GM13977 (cell line): ENCODE measurements around the gene PURB.

ENCODE experiments used
- DNase-seq: peaks from one replicate; pipeline ENCODE4 v3.0.0; 2012; ENCODE audit warnings: low spot score
- CTCF ChIP-seq: IDR thresholded peaks from 2 replicates; pipeline ENCODE4 v1.5.1; 2012; ENCODE audit warnings: mild to moderate bottlenecking, control low read depth; ENCODE audit not compliant: insufficient read depth; ENCODE audit errors: extremely low read depth, missing control alignments
- in situ Hi-C: fragments of 300-500 bp; cut with MboI; formaldehyde crosslinking; loops from one replicate; pipeline ENCODE4 v1.12.0; 2022; ENCODE audit warnings: low sequenced_read_pairs, low pct_unique_long_range_greater_than_20kb, mixed read lengths, inconsistent platforms; ENCODE audit not compliant: unreplicated experiment

Gene PURB

GRCh38 chr7:44884621-44885393 lies 523 bp downstream of the PURB start:
- no peak for TF ChIP-seq CTCF
- peak; percentile 50 for DNase-seq
- in situ Hi-C loops = no loop called here

DNA sequence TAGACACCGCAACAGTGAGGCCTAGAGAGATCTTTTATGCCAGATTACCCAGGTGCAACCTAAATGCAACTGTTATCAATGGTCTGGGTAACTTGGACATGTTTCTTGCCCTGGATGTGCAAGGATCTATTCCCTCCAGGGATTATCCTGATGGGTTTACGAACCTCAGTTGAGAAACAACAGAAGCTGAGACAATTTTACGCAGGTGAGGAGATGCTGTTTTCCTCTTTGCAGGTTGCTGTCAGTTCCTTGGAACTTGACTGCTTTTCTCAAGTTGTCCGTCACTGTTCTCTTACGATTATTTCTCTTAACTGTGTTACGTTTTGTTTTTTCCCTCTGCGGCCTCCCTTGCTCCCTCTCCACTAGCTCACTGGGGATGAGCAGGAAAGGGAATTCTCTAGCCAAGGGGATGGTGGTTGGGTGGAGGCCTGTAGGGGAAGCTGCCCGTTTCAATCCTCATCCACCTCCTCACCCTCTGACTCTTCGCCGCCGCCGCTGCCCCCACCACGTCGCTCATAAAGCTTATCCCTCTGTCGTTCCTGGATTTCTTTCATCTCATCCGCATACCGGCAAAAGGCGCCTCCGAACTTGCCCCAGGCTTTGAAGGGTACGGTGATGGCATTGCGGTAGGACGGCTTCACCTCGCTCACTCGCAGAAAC lies 1.2 kb downstream of the PURB start:
- in situ Hi-C loops = no loop called here
- no peak for DNase-seq
- no peak for TF ChIP-seq CTCF

DNA sequence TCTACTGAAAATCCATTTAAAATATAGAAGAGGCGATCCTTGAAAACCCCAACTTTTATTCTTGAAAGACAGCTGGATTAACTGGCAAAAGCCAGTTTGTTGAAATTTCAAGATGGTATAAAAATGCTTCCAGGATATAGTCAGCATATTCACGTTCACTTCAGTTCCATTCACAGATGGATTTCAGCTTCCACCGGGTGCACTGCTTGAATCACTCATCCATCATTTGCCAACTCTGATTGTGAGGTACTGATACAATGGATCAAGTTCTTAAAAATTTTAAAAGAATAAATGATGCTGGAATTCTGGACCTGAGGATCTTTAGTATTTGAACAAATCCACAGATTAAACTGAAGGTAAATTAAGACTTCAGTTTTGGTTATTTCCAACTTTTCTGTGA lies 2.4 kb downstream of the PURB start:
- DNase-seq = no peak
- in situ Hi-C loops = no loop called here
- no peak for TF ChIP-seq CTCF

DNA sequence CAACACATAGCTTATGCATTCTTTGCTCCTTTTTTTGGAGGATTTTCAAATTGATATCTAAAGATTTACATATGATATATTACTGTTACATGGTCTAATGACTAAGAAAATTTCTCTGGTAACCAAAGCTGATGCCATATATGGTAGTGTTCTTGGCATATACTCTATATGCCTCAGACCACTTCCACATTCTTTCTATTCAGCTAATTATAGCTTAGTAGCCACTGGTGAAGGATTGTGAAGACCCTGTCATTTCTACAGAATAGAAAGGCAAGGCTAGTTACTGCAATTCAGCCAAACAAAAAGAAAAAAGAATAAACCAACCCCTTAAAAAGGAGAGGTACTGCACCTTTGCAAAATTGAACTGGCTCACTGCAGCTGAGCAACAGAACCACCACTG lies 3.7 kb downstream of the PURB start:
- peak; percentile 38 for DNase-seq
- in situ Hi-C loops = no loop called here
- TF ChIP-seq CTCF = no peak

GRCh38 chr7:44881066-44881600 lies 4.2 kb downstream of the PURB start:
- in situ Hi-C loops = no loop called here
- DNase-seq = no peak
- TF ChIP-seq CTCF = no peak

DNA sequence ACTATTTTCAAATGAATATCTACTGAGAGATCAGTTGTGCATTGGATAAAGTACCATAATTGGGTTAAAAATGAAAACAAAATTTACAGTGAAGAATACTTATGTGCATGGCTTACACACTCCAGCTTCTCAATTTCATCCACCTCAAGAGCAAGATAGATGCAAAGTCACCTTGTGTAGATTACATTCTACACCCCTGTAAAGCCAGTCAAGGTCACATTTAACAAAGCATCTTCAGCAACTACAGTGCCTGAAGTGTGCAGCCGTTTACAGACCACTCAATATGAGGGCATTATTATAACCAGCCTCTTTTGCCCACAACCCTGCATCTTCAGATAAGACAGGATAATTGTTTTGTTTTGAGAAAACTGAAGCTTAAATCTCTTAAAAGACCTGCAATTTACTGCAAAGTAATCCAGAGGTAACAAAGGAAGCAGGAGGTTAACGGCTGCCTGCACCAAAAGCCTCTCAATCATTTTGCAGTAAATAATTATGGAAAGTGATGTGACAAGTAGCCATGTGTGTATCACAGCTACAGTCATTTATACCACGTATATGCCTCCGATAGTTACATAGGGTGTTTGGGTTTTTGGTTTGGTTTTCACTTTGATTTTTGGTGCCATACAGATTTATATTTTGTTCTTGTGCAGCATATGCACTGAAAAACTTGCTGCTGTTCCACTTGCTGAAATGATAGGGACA lies 4.9 kb downstream of the PURB start:
- in situ Hi-C loops = no loop called here
- TF ChIP-seq CTCF = no peak
- DNase-seq = no peak
